ENCODE data around the gene XRCC1. TPM values are rescaled to one million over a fixed set of nuclear protein-coding genes. Genes with fewer than 3 reads are reported as not detected.

The XRCC1 gene
- total RNA-seq, 4 donors from 2014 or later, result 18.3 to 35.4 (median 25.2) TPM

GRCh38 chr19:43501661-43502418 lies 73.5 kb downstream of the XRCC1 start:
- WGBS, result 76% methylated on average over 34 of the region's 43 CpGs
- Histone ChIP-seq H3K4me1 (peaks cover 28% of the 10 kb centered on the region), H3K36me3 (peaks cover 18% of the 10 kb centered on the region), H3K9me3 (no peaks in the 10 kb centered on the region), H3K27me3 (no peaks in the 10 kb centered on the region), H3K4me3 (no peak overlapping the region), H3K27ac (no peak overlapping the region)
- no peak for DNase-seq (ENCODE audit: low spot score in 2 of 2)
- TF ChIP-seq POLR2AphosphoS5 (IDR thresholded peaks at IDR 0.05) (no peak), POLR2A (IDR thresholded peaks at IDR 0.05) (no peak), EP300 (IDR thresholded peaks at IDR 0.05) (no peak), CTCF (IDR thresholded peaks at IDR 0.05) (no peak)

DNA sequence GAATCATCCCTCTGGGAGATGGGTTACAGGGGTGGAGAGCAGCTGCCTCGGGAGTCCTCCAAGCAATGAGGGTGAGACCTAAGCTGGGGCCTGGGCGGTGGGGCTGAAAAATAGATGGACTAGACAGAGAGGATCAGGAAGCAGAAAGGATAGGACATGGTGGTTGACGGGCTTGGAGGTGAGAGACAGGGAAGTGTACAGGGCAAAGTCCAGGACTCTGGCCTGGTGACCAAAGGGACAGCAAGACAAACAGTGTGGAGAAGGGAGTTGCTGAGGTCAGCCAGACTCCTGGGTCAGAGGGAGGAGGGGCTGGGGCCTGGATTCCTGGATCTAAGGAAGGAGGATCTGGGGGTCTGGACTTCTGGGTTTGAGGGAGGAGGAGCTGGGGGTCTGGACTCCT lies 76.3 kb downstream of the XRCC1 start:
- Histone ChIP-seq H3K27ac (no peak overlapping the region), H3K36me3 (peaks cover 45% of the 10 kb centered on the region), H3K27me3 (no peaks in the 10 kb centered on the region), H3K4me3 (no peak overlapping the region), H3K4me1 (peaks cover 19% of the 10 kb centered on the region), H3K9me3 (no peaks in the 10 kb centered on the region)
- TF ChIP-seq POLR2AphosphoS5 (IDR thresholded peaks at IDR 0.05), result no peak
- no peak for DNase-seq (ENCODE audit: low spot score in 2 of 2)
- WGBS, result 86% methylated on average over 3 of the region's 3 CpGs

DNA sequence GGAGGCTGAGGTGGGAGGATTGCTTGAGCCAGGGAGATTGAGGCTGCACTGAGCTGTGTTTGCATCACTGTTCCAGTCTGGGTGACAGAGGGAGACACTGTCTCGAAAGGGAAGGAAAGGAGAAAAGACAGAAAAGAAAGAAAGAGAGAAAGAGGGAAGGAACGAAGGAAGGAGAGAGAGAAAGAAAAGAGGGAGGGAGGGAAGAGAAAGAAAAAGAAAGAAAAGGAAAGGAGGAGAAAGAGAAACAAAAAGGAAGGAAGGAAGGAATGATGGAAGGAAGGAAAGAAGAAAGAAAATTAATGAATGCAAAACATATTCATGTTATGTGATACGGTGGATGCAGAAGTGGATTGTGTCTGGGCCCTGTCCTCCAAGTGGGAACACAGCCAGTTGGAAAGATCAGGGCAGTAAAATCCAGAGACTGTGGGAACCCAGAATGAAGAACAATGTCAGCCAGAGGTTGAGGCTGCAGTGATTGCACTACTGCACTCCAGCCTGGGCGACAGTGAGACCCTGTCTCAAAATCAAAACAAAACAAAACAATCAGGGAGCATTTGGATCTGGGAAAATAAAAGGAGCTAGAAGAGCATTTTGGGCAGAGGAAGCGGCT lies 77.0 kb downstream of the XRCC1 start:
- Histone ChIP-seq H3K4me3 (no peak overlapping the region), H3K4me1 (peaks cover 17% of the 10 kb centered on the region), H3K27ac (no peak overlapping the region), H3K9me3 (no peaks in the 10 kb centered on the region), H3K27me3 (no peaks in the 10 kb centered on the region), H3K36me3 (peaks cover 45% of the 10 kb centered on the region)
- TF ChIP-seq EP300 (IDR thresholded peaks at IDR 0.05), result no peak
- TF ChIP-seq POLR2A (IDR thresholded peaks at IDR 0.05), result no peak
- TF ChIP-seq POLR2AphosphoS5 (IDR thresholded peaks at IDR 0.05), result no peak
- no peak for TF ChIP-seq CTCF (IDR thresholded peaks at IDR 0.05)
- no peak for DNase-seq (ENCODE audit: low spot score in 2 of 2)
- 74% methylated on average over 5 of the region's 5 CpGs for WGBS

- H3K36me3 ChIP-seq, result peaks cover 51% of the 10 kb centered on the region
- no peak for TF ChIP-seq POLR2AphosphoS5 (IDR thresholded peaks at IDR 0.05)
- TF ChIP-seq EP300 (IDR thresholded peaks at IDR 0.05), result no peak
- TF ChIP-seq POLR2A (IDR thresholded peaks at IDR 0.05), result no peak
- no peak for TF ChIP-seq CTCF (IDR thresholded peaks at IDR 0.05)
- 90% methylated on average over 7 of the region's 7 CpGs for WGBS
These were observed 78.4 kb downstream of the XRCC1 start for GRCh38 chr19:43496960-43497359.

DNA sequence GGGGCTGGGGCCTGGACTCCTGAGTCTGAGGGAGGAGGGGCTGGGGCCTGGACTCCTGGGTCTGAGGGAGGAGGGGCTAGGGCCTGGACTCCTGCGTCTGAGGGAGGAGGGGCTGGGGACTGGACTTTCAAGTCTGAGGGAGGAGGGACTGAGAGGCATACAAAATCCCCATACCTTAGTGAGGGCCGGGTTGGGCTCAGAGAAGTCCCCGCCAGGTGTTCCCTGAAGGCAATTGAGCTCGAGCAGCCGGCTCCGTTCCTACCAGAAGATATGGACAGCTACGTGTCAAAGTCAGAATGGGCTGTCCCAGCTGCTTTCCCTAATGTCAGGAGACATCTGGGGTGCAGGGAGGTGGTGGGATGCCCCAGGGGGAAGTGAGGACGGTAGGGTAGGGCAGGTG lies 80.2 kb downstream of the XRCC1 start:
- no peak for DNase-seq (ENCODE audit: low spot score in 2 of 2)
- TF ChIP-seq POLR2A (IDR thresholded peaks at IDR 0.05), result no peak
- TF ChIP-seq POLR2AphosphoS5 (IDR thresholded peaks at IDR 0.05), result no peak
- no peak for TF ChIP-seq EP300 (IDR thresholded peaks at IDR 0.05)
- no peak for TF ChIP-seq CTCF (IDR thresholded peaks at IDR 0.05)
- H3K9me3 ChIP-seq, result no peaks in the 10 kb centered on the region
- H3K4me1 ChIP-seq, result no peaks in the 10 kb centered on the region
- H3K36me3 ChIP-seq, result peaks cover 57% of the 10 kb centered on the region
- 65% methylated on average over 8 of the region's 8 CpGs for WGBS
- no peaks in the 10 kb centered on the region for H3K27me3 ChIP-seq
- no peak overlapping the region for H3K4me3 ChIP-seq
- H3K27ac ChIP-seq, result no peak overlapping the region

More at GRCh38 chr19:43496960-43497359, 78.4 kb downstream of the XRCC1 start:
- DNase-seq (ENCODE audit: low spot score in 2 of 2), result no peak
- Histone ChIP-seq H3K27me3 (no peaks in the 10 kb centered on the region), H3K9me3 (no peaks in the 10 kb centered on the region), H3K27ac (no peak overlapping the region), H3K4me1 (peaks cover 3% of the 10 kb centered on the region), H3K4me3 (no peak overlapping the region)

Other genes starting within 250 kb of the XRCC1 start
- gene CD177, start 221.8 kb downstream of the XRCC1 start, total RNA-seq, result 1 to 10 TPM in 2 of 4 donors, under 1 TPM in 2; 0.31 to 2.6 (median 1.5) TPM
- gene TEX101, start 160.6 kb downstream of the XRCC1 start, total RNA-seq, result not detected
- gene LYPD3, start 109.9 kb downstream of the XRCC1 start, total RNA-seq, result 100 to 1,000 TPM; 185 to 612 (median 483) TPM
- gene PHLDB3, start 70.8 kb downstream of the XRCC1 start, total RNA-seq, result 100 to 1,000 TPM in 1 of 4 donors, 10 to 100 TPM in 3; 63.2 to 110 (median 72.2) TPM
- 10 to 100 TPM; 44.3 to 76.0 (median 57.8) TPM for gene ETHE1, start 48.3 kb downstream of the XRCC1 start, total RNA-seq
- gene ZNF575, start 42.3 kb downstream of the XRCC1 start, total RNA-seq, result 1 to 10 TPM in 2 of 4 donors, under 1 TPM in 2; 0.52 to 2.4 (median 0.92) TPM
- 10 to 100 TPM in 3 of 4 donors, 1 to 10 TPM in 1; 4.7 to 22.1 (median 10.9) TPM for gene PINLYP, start 274 bp upstream of the XRCC1 start, total RNA-seq
- gene IRGQ, start 20.6 kb upstream of the XRCC1 start, total RNA-seq, result 10 to 100 TPM; 17.2 to 24.7 (median 19.9) TPM
- gene ZNF576, start 21.1 kb upstream of the XRCC1 start, total RNA-seq, result 10 to 100 TPM in 3 of 4 donors, 1 to 10 TPM in 1; 9.2 to 20.8 (median 13.7) TPM
- gene SRRM5, start 36.6 kb upstream of the XRCC1 start, total RNA-seq, result 1 to 10 TPM in 1 of 4 donors, not detected in 3; 1.4 TPM
- gene ZNF428, start 44.1 kb upstream of the XRCC1 start, total RNA-seq, result 10 to 100 TPM; 10.6 to 19.3 (median 17.5) TPM
- gene CADM4, start 64.3 kb upstream of the XRCC1 start, total RNA-seq, result 10 to 100 TPM; 14.1 to 23.8 (median 15.7) TPM
- gene PLAUR, start 94.6 kb upstream of the XRCC1 start, total RNA-seq, result 10 to 100 TPM in 2 of 4 donors, 1 to 10 TPM in 2; 5.6 to 18.0 (median 10.9) TPM
- not detected for gene IRGC, start 140.5 kb upstream of the XRCC1 start, total RNA-seq
- gene SMG9, start 179.4 kb upstream of the XRCC1 start, total RNA-seq, result 10 to 100 TPM; 21.5 to 44.4 (median 30.1) TPM
- gene KCNN4, start 205.4 kb upstream of the XRCC1 start, total RNA-seq, result 10 to 100 TPM; 26.4 to 77.9 (median 48.2) TPM
- gene LYPD5, start 226.9 kb upstream of the XRCC1 start, total RNA-seq, result 100 to 1,000 TPM in 1 of 4 donors, 10 to 100 TPM in 3; 48.5 to 114 (median 98.5) TPM